ENCODE data around the gene CFB. TPM values are rescaled to one million over a fixed set of nuclear protein-coding genes. Genes with fewer than 3 reads are reported as not detected.

CFB gene
- total and polyA plus RNA-seq, 2 of the 13 experiments (the other 11 are each of a cell fraction or from before 2014, with no cell fraction given) = 171 to 513 TPM

GRCh38 chr6:31933537-31933936 lies 12.4 kb upstream of the CFB start:
- BruUV-seq (replicated peaks) = no TSS peak
- H2AFZ ChIP-seq (ENCODE audit: low read length) = no peak overlapping the region
- no peak for DNase-seq (ENCODE audit: low spot score)
- intact Hi-C loops (cut with micrococcal nuclease; ENCODE audit: unreplicated experiment) = no loop called here
- no peaks in the 10 kb centered on the region for H4K20me1 ChIP-seq (ENCODE audit: insufficient read depth, low read length)
- H3K36me3 ChIP-seq (replicated peaks in 1 of 2; ENCODE audit: control insufficient read depth in 1 of 2, insufficient read depth in 2 of 2, low read length in 2 of 2) = peaks cover 8 to 14% of the 10 kb centered on the region in 2 experiments
- 98% methylated on average over 19 of the region's 19 CpGs for WGBS (ENCODE audit: low lambda C conversion rate)
- H3K9me3 ChIP-seq (ENCODE audit: low read length) = no peaks in the 10 kb centered on the region
- ChIA-PET POLR2A (interaction anchor here (1.1 to 1.6 kb wide), 2 partner anchors 12 to 19 kb away, joined by 4 to 5 read pairs; partner anchors contain the start of gene CFB), CTCF (ENCODE audit: low intra/inter-chr PET ratio, low total read pairs) (no interaction called here)
- H3K4me3 ChIP-seq (replicated peaks in 1 of 3; ENCODE audit: insufficient read depth in 1 of 3, low read depth in 2 of 3, low read length in 3 of 3) = no peak overlapping the region
- no peaks in the 10 kb centered on the region for H3K27me3 ChIP-seq (ENCODE audit: control insufficient read depth in 1 of 2, insufficient read depth in 2 of 2, low read length in 2 of 2)
- H3K79me2 ChIP-seq (ENCODE audit: insufficient read depth, low read length) = peaks cover 18% of the 10 kb centered on the region
- no peak for TF ChIP-seq ZNF224 (CRISPR knock-in tag; IDR thresholded peaks at IDR 0.05)
- no peak for TF ChIP-seq ZBTB7B (CRISPR knock-in tag; IDR thresholded peaks at IDR 0.05)
- peak; percentile 46; the same call in 1 of the 2 replicates for TF ChIP-seq RBFOX2 (IDR thresholded peaks at IDR 0.05; ENCODE audit: low read depth, low read length)
- no peak for TF ChIP-seq ZNF292 (CRISPR knock-in tag; IDR thresholded peaks at IDR 0.05; ENCODE audit: borderline replicate concordance, low read depth)
- peak; percentile 85 for TF ChIP-seq AGO2 (optimal IDR thresholded peaks at IDR 0.05; ENCODE audit: low read depth, low read length)
- 0 out of 2 replicates have a peak, but pooled peaks have one; percentile 25 for TF ChIP-seq POLR2G (IDR thresholded peaks at IDR 0.05; ENCODE audit: low read depth, low read length)
- H3K27ac ChIP-seq (ENCODE audit: extremely low read length, insufficient read depth, low read length) = peak overlapping the region; percentile 31
- FAIRE-seq = no peak
- in situ Hi-C loops (cut with HindIII; ENCODE audit: extremely low pct_ligation_motif_present, low pct_unique_long_range_greater_than_20kb) = no loop called here
- H3K9ac ChIP-seq (ENCODE audit: insufficient read depth, low read depth, low read length) = no peak overlapping the region
- ATAC-seq = no peak; the same call in 2 of the 3 replicates
- peaks cover 25% of the 10 kb centered on the region for H3K4me1 ChIP-seq (ENCODE audit: insufficient read depth, low read length)
- no peak overlapping the region for H3K4me2 ChIP-seq (ENCODE audit: low read depth, low read length)

- ChIA-PET CTCF (ENCODE audit: low intra/inter-chr PET ratio, low total read pairs) (no interaction called here), POLR2A (interaction anchor here (1.4 to 2.0 kb wide), 2 partner anchors 10 to 17 kb away, joined by 8 to 9 read pairs; partner anchors contain the start of gene CFB)
- no peak for ATAC-seq
- Histone ChIP-seq H3K36me3 (replicated peaks in 1 of 2; ENCODE audit: control insufficient read depth in 1 of 2, insufficient read depth in 2 of 2, low read length in 2 of 2) (peaks cover 8 to 18% of the 10 kb centered on the region in 2 experiments), H3K4me1 (ENCODE audit: insufficient read depth, low read length) (peaks cover 22% of the 10 kb centered on the region), H3K9ac (ENCODE audit: insufficient read depth, low read depth, low read length) (no peak overlapping the region), H3K79me2 (ENCODE audit: insufficient read depth, low read length) (peaks cover 9% of the 10 kb centered on the region), H3K27me3 (ENCODE audit: control insufficient read depth in 1 of 2, insufficient read depth in 2 of 2, low read length in 2 of 2) (no peaks in the 10 kb centered on the region), H3K9me3 (ENCODE audit: low read length) (no peaks in the 10 kb centered on the region), H3K27ac (ENCODE audit: extremely low read length, insufficient read depth, low read length) (no peak overlapping the region), H4K20me1 (ENCODE audit: insufficient read depth, low read length) (no peaks in the 10 kb centered on the region), H2AFZ (ENCODE audit: low read length) (no peak overlapping the region), H3K4me3 (replicated peaks in 1 of 3; ENCODE audit: insufficient read depth in 1 of 3, low read depth in 2 of 3, low read length in 3 of 3) (no peak overlapping the region), H3K4me2 (ENCODE audit: low read depth, low read length) (no peak overlapping the region)
- in situ Hi-C loops (cut with HindIII; ENCODE audit: extremely low pct_ligation_motif_present, low pct_unique_long_range_greater_than_20kb) = no loop called here
- FAIRE-seq = no peak
- WGBS (ENCODE audit: low lambda C conversion rate) = over 99% methylated on average over 3 of the region's 3 CpGs
- intact Hi-C loops (cut with micrococcal nuclease; ENCODE audit: unreplicated experiment) = no loop called here
- no peak for DNase-seq (ENCODE audit: low spot score)
- BruUV-seq (replicated peaks) = no TSS peak
- TF ChIP-seq ZNF12 (CRISPR knock-in tag; IDR thresholded peaks at IDR 0.05) = no peak
- TF ChIP-seq NRL (CRISPR knock-in tag; IDR thresholded peaks at IDR 0.05; ENCODE audit: borderline replicate concordance) = no peak
- TF ChIP-seq SP4 (CRISPR knock-in tag; IDR thresholded peaks at IDR 0.05) = no peak
- TF ChIP-seq NR2F6 (IDR thresholded peaks at IDR 0.05) = no peak
- TF ChIP-seq NR2F6 (CRISPR knock-in tag; IDR thresholded peaks at IDR 0.05) = no peak
- no peak for TF ChIP-seq MTF2 (CRISPR knock-in tag; IDR thresholded peaks at IDR 0.05; ENCODE audit: borderline replicate concordance)
- no peak for TF ChIP-seq SOX5 (CRISPR knock-in tag; IDR thresholded peaks at IDR 0.05; ENCODE audit: borderline replicate concordance)
- no peak for TF ChIP-seq ZMYM4 (CRISPR knock-in tag; IDR thresholded peaks at IDR 0.05)
- TF ChIP-seq CBFB (CRISPR knock-in tag; IDR thresholded peaks at IDR 0.05) = no peak
- no peak for TF ChIP-seq HNF1B (CRISPR knock-in tag; IDR thresholded peaks at IDR 0.05)
- no peak for TF ChIP-seq YEATS2 (CRISPR knock-in tag; IDR thresholded peaks at IDR 0.05; ENCODE audit: borderline replicate concordance)
- no peak for TF ChIP-seq HMG20B (CRISPR knock-in tag; conservative IDR thresholded peaks at IDR 0.05)
These were observed 10.9 kb upstream of the CFB start for GRCh38 chr6:31935021-31935420.
